Activated naive CD4-positive, alpha-beta T cell treated with anti-CD3 and anti-CD28 coated beads for 36 hours (primary cell): ENCODE results near the gene PLAAT3. TPM values are rescaled to one million over a fixed set of nuclear protein-coding genes. Genes with fewer than 3 reads are reported as not detected.
"Not testable (repeated sequence)": the region's sequence is repeated elsewhere in the genome, so short reads cannot be mapped to it uniquely, and the experiment has no call there.

Experiments used
- CTCF ChIA-PET: fragments of 350-600 bp; sonication (Branson Sonifier 250); formaldehyde crosslinking; loops from one replicate; lab custom pipeline; 2021; ENCODE audit warnings: antibody characterized with exemption; lab: Charles Lee
- DNase-seq: peaks from one replicate; pipeline ENCODE4 v3.0.0-alpha.2; 2020
- H3K27ac Mint-ChIP-seq: one replicate; pipeline ENCODE4 v1.8.0; 2021; ENCODE audit warnings: mild to moderate bottlenecking, mixed read lengths
- H3K27me3 Mint-ChIP-seq: one replicate; pipeline ENCODE4 v1.8.0; 2021; ENCODE audit warnings: low read depth, mixed read lengths
- H3K36me3 Mint-ChIP-seq: one replicate; pipeline ENCODE4 v1.8.0; 2021; ENCODE audit warnings: low read depth, mixed read lengths
- H3K4me1 Mint-ChIP-seq: one replicate; pipeline ENCODE4 v1.8.0; 2021; ENCODE audit warnings: low read depth, mixed read lengths
- H3K4me3 Mint-ChIP-seq: one replicate; pipeline ENCODE4 v1.8.0; 2021; ENCODE audit warnings: mild to moderate bottlenecking, moderate library complexity, mixed read lengths
- H3K9me3 Mint-ChIP-seq: one replicate; pipeline ENCODE4 v1.8.0; 2021; ENCODE audit warnings: mixed read lengths
- intact Hi-C: fragments of 100-400 bp; cut with micrococcal nuclease; formaldehyde crosslinking; loops from one replicate; pipeline ENCODE4 v1.15.1; 2023
- total RNA-seq, 2 experiments: library from RNA; stranded (reverse); gene quantifications; one replicate each; pipeline ENCODE4 v1.2.3, GENCODE V29; 2021

The PLAAT3 gene
- total RNA-seq, 2 experiments from 2014 or later = 3.5 to 3.7 TPM

- peaks cover 12% of the 10 kb centered on the region for H3K4me1 Mint-ChIP-seq
- peaks cover 26% of the 10 kb centered on the region for H3K9me3 Mint-ChIP-seq
- peaks cover 5% of the 10 kb centered on the region for H3K36me3 Mint-ChIP-seq
- intact Hi-C loops = loop anchor here (2.0 kb wide), 1 partner anchor 17 kb away; no protein-coding TSS in a partner anchor
- no peaks in the 10 kb centered on the region for H3K27me3 Mint-ChIP-seq
- H3K27ac Mint-ChIP-seq = no peak overlapping the region
- no peak overlapping the region for H3K4me3 Mint-ChIP-seq
- CTCF ChIA-PET = no interaction called here
- DNase-seq = no peak
Observed at GRCh38 chr11:63583357-63583677, 30.9 kb downstream of the PLAAT3 start.

- H3K4me3 Mint-ChIP-seq, H3K36me3 Mint-ChIP-seq, intact Hi-C loops, H3K27me3 Mint-ChIP-seq, CTCF ChIA-PET, DNase-seq, H3K27ac Mint-ChIP-seq: not testable (repeated sequence)
- Mint-ChIP-seq H3K9me3 (peaks cover 26% of the 10 kb centered on the region), H3K4me1 (peaks cover 12% of the 10 kb centered on the region)
Observed at GRCh38 chr11:63581224-63581623, 33.0 kb downstream of the PLAAT3 start.

GRCh38 chr11:63578882-63579281, 35.4 kb downstream of the PLAAT3 start:
- Mint-ChIP-seq H3K4me1 (peaks cover 26% of the 10 kb centered on the region), H3K9me3 (peaks cover 26% of the 10 kb centered on the region)
- H3K36me3 Mint-ChIP-seq, DNase-seq, H3K27ac Mint-ChIP-seq, H3K27me3 Mint-ChIP-seq, H3K4me3 Mint-ChIP-seq, intact Hi-C loops, CTCF ChIA-PET: not testable (repeated sequence)

- CTCF ChIA-PET = interaction anchor here (0.7 kb wide), 1 partner anchor 96 kb away, joined by 3 read pairs; no protein-coding TSS in a partner anchor
Observed at GRCh38 chr11:63574856-63575602, 39.2 kb downstream of the PLAAT3 start.

GRCh38 chr11:63573881-63574855, 40.1 kb downstream of the PLAAT3 start:
- H3K4me3 Mint-ChIP-seq = peak overlapping the region; percentile 76
- H3K4me1 Mint-ChIP-seq = peaks cover 19% of the 10 kb centered on the region
- peak overlapping the region; percentile 65 for H3K27ac Mint-ChIP-seq
- CTCF ChIA-PET = interaction anchor here (0.7 kb wide), 1 partner anchor 95 kb away, joined by 3 read pairs; no protein-coding TSS in a partner anchor
- H3K9me3 Mint-ChIP-seq = peaks cover 4% of the 10 kb centered on the region
- H3K36me3 Mint-ChIP-seq = peaks cover 2% of the 10 kb centered on the region
- no peaks in the 10 kb centered on the region for H3K27me3 Mint-ChIP-seq
- peak; percentile 56 for DNase-seq
- intact Hi-C loops = no loop called here

More at GRCh38 chr11:63574856-63575602, 39.2 kb downstream of the PLAAT3 start:
- H3K4me3 Mint-ChIP-seq = peak overlapping the region; percentile 76
- H3K27me3 Mint-ChIP-seq = no peaks in the 10 kb centered on the region
- peaks cover 6% of the 10 kb centered on the region for H3K9me3 Mint-ChIP-seq
- no peak for DNase-seq
- H3K27ac Mint-ChIP-seq = peak overlapping the region; percentile 65
- peaks cover 2% of the 10 kb centered on the region for H3K36me3 Mint-ChIP-seq
- peaks cover 19% of the 10 kb centered on the region for H3K4me1 Mint-ChIP-seq
- intact Hi-C loops = no loop called here

GRCh38 chr11:63572026-63572688, 42.1 kb downstream of the PLAAT3 start:
- DNase-seq = no peak
- H3K9me3 Mint-ChIP-seq = no peaks in the 10 kb centered on the region
- no peaks in the 10 kb centered on the region for H3K36me3 Mint-ChIP-seq
- H3K27me3 Mint-ChIP-seq = no peaks in the 10 kb centered on the region
- H3K4me1 Mint-ChIP-seq = peaks cover 31% of the 10 kb centered on the region
- intact Hi-C loops = no loop called here
- CTCF ChIA-PET = no interaction called here
- H3K4me3 Mint-ChIP-seq = no peak overlapping the region
- H3K27ac Mint-ChIP-seq = no peak overlapping the region

GRCh38 chr11:63569570-63569969, 44.7 kb downstream of the PLAAT3 start:
- H3K27ac Mint-ChIP-seq = no peak overlapping the region
- no peaks in the 10 kb centered on the region for H3K9me3 Mint-ChIP-seq
- peaks cover 42% of the 10 kb centered on the region for H3K4me1 Mint-ChIP-seq
- H3K27me3 Mint-ChIP-seq = no peaks in the 10 kb centered on the region
- intact Hi-C loops = loop anchor here (5.0 to 10.0 kb wide), 2 partner anchors 43 to 675 kb away; partner anchors contain the start of gene PLAAT3
- CTCF ChIA-PET = no interaction called here
- H3K4me3 Mint-ChIP-seq = no peak overlapping the region
- H3K36me3 Mint-ChIP-seq = no peaks in the 10 kb centered on the region
- no peak for DNase-seq

- peaks cover 41% of the 10 kb centered on the region for H3K4me1 Mint-ChIP-seq
- H3K9me3 Mint-ChIP-seq = no peaks in the 10 kb centered on the region
- peak overlapping the region; percentile 79 for H3K27ac Mint-ChIP-seq
- peak overlapping the region; percentile 64 for H3K4me3 Mint-ChIP-seq
- intact Hi-C loops = loop anchor here (1.0 to 10.0 kb wide), 10 partner anchors 14 to 672 kb away; partner anchors contain the start of genes ATL3, PLAAT3 and PLAAT4
- no peaks in the 10 kb centered on the region for H3K27me3 Mint-ChIP-seq
- DNase-seq = peak; percentile 73
- H3K36me3 Mint-ChIP-seq = no peaks in the 10 kb centered on the region
- CTCF ChIA-PET = interaction anchor here (0.6 to 1.3 kb wide), 4 partner anchors 30 to 315 kb away, joined by 3 to 8 read pairs (median 4); partner anchors contain the start of gene PLAAT4
Observed at GRCh38 chr11:63567044-63567840, 47.0 kb downstream of the PLAAT3 start.

GRCh38 chr11:63564784-63565350, 49.4 kb downstream of the PLAAT3 start:
- H3K4me3 Mint-ChIP-seq = no peak overlapping the region
- H3K36me3 Mint-ChIP-seq = no peaks in the 10 kb centered on the region
- H3K9me3 Mint-ChIP-seq = no peaks in the 10 kb centered on the region
- intact Hi-C loops = loop anchor here (5.0 to 10.0 kb wide), 2 partner anchors 47 to 670 kb away; partner anchors contain the start of gene PLAAT3
- CTCF ChIA-PET = no interaction called here
- H3K4me1 Mint-ChIP-seq = peaks cover 57% of the 10 kb centered on the region
- DNase-seq = no peak
- H3K27me3 Mint-ChIP-seq = no peaks in the 10 kb centered on the region
- H3K27ac Mint-ChIP-seq = no peak overlapping the region

GRCh38 chr11:63564056-63564774, 50.0 kb downstream of the PLAAT3 start:
- peak; percentile 46 for DNase-seq

More at GRCh38 chr11:63564056-63564774, 50.0 kb downstream of the PLAAT3 start:
- Mint-ChIP-seq H3K27ac (no peak overlapping the region), H3K4me3 (no peak overlapping the region), H3K36me3 (no peaks in the 10 kb centered on the region), H3K9me3 (no peaks in the 10 kb centered on the region), H3K27me3 (no peaks in the 10 kb centered on the region), H3K4me1 (peaks cover 60% of the 10 kb centered on the region)
- intact Hi-C loops = loop anchor here (10.0 kb wide), 1 partner anchor 669 kb away; no protein-coding TSS in a partner anchor
- CTCF ChIA-PET = no interaction called here
